Measurements from ENCODE around the gene MVB12B. TPM values are rescaled to one million over a fixed set of nuclear protein-coding genes. Genes with fewer than 3 reads are reported as not detected.

MVB12B gene
- total RNA-seq, 1 experiment from 2014 or later = not detected

DNA sequence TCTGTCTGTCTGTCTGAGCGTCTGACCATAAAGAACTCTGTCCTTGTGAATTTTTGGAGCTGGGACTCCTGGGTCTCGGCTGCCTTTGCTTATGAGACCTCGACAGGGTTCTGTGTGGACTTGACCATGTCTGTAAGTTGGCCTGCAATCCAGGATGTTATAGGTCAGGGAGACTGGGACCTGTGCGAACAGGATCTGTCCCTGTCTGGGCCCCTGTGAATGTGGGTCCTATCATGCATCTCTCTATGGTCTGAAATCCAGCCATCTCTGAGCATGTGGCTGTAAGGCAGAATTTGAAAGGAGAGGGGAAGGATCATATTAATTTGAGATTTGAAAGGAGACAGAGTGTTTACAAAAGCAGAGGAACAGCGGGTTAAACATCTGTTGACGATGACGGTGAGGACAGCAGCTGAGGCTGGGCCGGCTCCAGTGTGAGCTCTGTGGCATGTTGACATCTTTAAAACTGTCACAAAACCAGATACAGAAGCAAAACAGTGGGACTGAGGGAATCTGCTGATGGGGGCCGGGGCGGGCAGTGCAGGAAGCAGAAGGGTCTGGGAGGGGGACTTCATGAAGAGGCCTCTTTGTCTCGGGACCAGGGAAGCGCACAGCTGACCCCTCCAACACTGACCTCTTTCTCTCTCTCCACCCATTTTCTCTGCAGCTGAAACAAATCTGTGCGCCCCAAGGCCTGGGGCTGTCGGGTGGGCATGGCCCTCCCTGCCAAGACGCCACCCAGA, 19.1 kb upstream of the MVB12B start:
- Histone ChIP-seq H3K36me3 (ENCODE audit: insufficient read depth, low read length) (no peaks in the 10 kb centered on the region), H3K9me2 (replicated peaks; ENCODE audit: insufficient read depth, low read length) (no peaks in the 10 kb centered on the region), H3K27ac (ENCODE audit: low read length) (no peak overlapping the region), H3K79me2 (ENCODE audit: low read length) (no peaks in the 10 kb centered on the region), H2AFZ (ENCODE audit: low read length) (no peak overlapping the region), H3K4me3 (ENCODE audit: low read length) (no peak overlapping the region), H3K27me3 (ENCODE audit: low read length) (no peaks in the 10 kb centered on the region), H3K9me3 (ENCODE audit: low read length) (no peaks in the 10 kb centered on the region), H3K4me2 (ENCODE audit: low read depth, low read length, poor library complexity, severe bottlenecking) (no peak overlapping the region), H3K4me1 (ENCODE audit: low read length) (no peaks in the 10 kb centered on the region), H3K9ac (ENCODE audit: low read length) (no peak overlapping the region), H4K20me1 (ENCODE audit: insufficient read depth, low read depth, low read length) (no peaks in the 10 kb centered on the region)
- DNase-seq = no peak

DNA sequence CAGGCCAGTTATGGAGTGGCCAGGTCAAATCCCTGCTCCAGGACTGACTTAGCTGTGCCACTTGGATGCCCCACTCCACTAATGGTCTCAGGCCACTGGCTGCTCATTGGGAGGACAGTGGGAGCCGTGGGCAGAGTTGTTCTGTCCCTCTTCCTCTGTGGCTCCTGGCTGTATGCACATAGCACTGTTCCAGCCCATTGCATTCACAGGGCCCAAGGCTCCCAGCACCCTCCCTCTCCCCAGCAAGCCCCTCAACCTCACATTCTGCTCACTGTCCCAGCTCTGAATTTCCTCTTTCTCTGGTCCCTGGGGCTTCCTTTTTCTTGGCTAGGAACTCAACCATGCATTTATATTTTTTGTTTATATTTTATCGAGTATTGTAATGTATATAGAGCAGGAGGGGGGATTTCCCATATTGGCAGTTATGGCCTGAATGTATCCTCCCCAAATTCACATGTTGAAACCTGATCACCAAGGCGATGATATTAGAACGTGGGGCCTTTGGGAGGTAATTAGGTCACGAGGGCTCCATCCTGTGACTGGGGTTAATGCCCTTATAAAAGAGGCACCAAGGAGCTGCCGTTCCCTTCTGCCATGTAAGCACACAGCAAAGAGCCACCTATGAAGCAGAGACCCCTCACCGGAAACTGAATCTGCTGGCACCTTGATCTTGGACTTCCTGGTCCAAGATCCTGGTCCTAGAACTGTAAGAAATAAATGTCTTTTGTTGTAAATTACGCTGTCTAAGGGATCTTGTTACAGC, 17.0 kb upstream of the MVB12B start:
- H3K27me3 ChIP-seq (ENCODE audit: low read length) = no peaks in the 10 kb centered on the region
- H3K79me2 ChIP-seq (ENCODE audit: low read length) = no peaks in the 10 kb centered on the region
- H3K4me2 ChIP-seq (ENCODE audit: low read depth, low read length, poor library complexity, severe bottlenecking) = no peak overlapping the region
- no peaks in the 10 kb centered on the region for H3K9me2 ChIP-seq (replicated peaks; ENCODE audit: insufficient read depth, low read length)
- no peaks in the 10 kb centered on the region for H3K9me3 ChIP-seq (ENCODE audit: low read length)
- H3K36me3 ChIP-seq (ENCODE audit: insufficient read depth, low read length) = no peaks in the 10 kb centered on the region
- DNase-seq = no peak
- no peaks in the 10 kb centered on the region for H4K20me1 ChIP-seq (ENCODE audit: insufficient read depth, low read depth, low read length)
- no peak overlapping the region for H2AFZ ChIP-seq (ENCODE audit: low read length)
- H3K9ac ChIP-seq (ENCODE audit: low read length) = no peak overlapping the region
- H3K27ac ChIP-seq (ENCODE audit: low read length) = no peak overlapping the region
- H3K4me3 ChIP-seq (ENCODE audit: low read length) = no peak overlapping the region
- no peaks in the 10 kb centered on the region for H3K4me1 ChIP-seq (ENCODE audit: low read length)

DNA sequence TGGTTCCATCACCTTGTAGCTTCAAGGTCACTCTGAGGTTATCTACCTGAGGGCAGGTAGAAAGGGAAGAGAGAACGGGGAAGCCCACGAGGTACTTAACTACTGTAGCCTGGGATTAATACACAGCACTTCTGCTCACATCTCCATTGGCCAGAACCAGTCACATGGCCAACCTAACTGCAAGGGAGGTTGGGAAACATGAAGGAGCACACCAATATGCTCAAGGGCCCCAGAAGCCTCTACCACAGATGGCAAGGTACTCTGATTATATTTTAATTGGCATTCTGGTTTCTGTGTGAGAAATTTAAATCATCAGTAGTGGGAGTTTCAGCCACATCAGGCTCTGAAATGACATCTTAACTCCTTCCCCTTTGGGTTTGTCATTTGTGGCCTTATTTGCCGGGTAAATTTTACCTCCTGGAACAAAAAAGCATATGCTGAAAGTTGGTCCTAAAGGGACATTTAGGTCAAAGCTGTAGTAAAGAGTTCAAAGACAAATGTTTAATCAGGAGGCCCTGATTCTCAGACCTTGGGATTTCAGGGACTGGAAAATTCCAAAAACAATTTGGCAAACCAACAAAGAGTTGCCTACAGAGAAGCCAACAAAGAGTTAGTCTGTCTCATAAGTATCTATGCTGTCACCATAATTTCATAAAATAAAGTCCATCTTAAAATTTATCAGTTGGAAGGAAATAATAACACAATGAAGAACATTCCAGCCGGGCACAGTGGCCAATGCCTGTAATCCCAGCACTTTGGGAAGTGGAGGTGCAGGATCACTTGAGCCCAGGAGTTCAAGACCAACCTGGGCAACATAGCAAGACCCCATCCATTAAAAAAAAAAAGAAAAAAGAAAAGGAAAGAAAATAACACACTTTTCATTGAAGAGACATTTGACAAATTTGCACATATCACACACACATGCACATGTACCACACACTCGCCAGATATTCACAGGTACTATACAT, 13.8 kb upstream of the MVB12B start:
- no peak overlapping the region for H3K9ac ChIP-seq (ENCODE audit: low read length)
- H4K20me1 ChIP-seq (ENCODE audit: insufficient read depth, low read depth, low read length) = no peaks in the 10 kb centered on the region
- no peak overlapping the region for H3K27ac ChIP-seq (ENCODE audit: low read length)
- no peaks in the 10 kb centered on the region for H3K36me3 ChIP-seq (ENCODE audit: insufficient read depth, low read length)
- no peaks in the 10 kb centered on the region for H3K4me1 ChIP-seq (ENCODE audit: low read length)
- H3K27me3 ChIP-seq (ENCODE audit: low read length) = no peaks in the 10 kb centered on the region
- no peak overlapping the region for H2AFZ ChIP-seq (ENCODE audit: low read length)
- no peak overlapping the region for H3K4me2 ChIP-seq (ENCODE audit: low read depth, low read length, poor library complexity, severe bottlenecking)
- no peak for DNase-seq
- H3K4me3 ChIP-seq (ENCODE audit: low read length) = no peak overlapping the region
- H3K9me3 ChIP-seq (ENCODE audit: low read length) = no peaks in the 10 kb centered on the region
- no peaks in the 10 kb centered on the region for H3K9me2 ChIP-seq (replicated peaks; ENCODE audit: insufficient read depth, low read length)
- H3K79me2 ChIP-seq (ENCODE audit: low read length) = no peaks in the 10 kb centered on the region

DNA sequence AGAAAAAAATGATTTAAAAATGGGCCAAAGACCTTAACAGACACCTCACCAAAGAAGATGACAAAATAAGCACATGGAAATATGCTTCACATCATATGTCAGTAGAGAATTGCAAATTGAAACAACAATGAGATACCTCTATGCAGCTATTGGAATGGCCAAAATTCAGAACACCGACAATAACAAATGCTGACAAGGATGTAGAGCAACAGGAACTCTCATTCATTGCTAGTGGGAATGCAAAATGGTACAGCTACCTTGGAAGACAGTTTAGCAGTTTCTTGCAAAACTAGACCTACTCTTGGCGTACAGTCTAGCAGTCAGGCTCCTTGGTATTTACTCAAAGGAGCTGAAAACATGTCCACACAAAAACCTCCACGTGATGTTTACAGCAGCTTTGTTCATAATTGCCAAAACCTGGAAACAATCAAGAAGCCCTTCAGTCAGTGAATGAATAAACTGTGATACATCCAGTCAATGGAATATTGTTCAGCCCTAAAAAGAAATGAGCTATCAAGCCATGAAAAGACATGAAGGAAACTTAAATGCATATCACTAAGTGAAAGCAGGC, 10.5 kb upstream of the MVB12B start:
- no peak overlapping the region for H3K9ac ChIP-seq (ENCODE audit: low read length)
- H3K4me2 ChIP-seq (ENCODE audit: low read depth, low read length, poor library complexity, severe bottlenecking) = no peak overlapping the region
- H3K79me2 ChIP-seq (ENCODE audit: low read length) = no peaks in the 10 kb centered on the region
- H3K4me1 ChIP-seq (ENCODE audit: low read length) = no peaks in the 10 kb centered on the region
- no peak overlapping the region for H3K27ac ChIP-seq (ENCODE audit: low read length)
- no peak overlapping the region for H3K4me3 ChIP-seq (ENCODE audit: low read length)
- no peak for DNase-seq
- H3K9me3 ChIP-seq (ENCODE audit: low read length) = no peaks in the 10 kb centered on the region
- no peaks in the 10 kb centered on the region for H3K27me3 ChIP-seq (ENCODE audit: low read length)
- H4K20me1 ChIP-seq (ENCODE audit: insufficient read depth, low read depth, low read length) = no peaks in the 10 kb centered on the region
- H3K36me3 ChIP-seq (ENCODE audit: insufficient read depth, low read length) = no peaks in the 10 kb centered on the region
- no peak overlapping the region for H2AFZ ChIP-seq (ENCODE audit: low read length)
- no peaks in the 10 kb centered on the region for H3K9me2 ChIP-seq (replicated peaks; ENCODE audit: insufficient read depth, low read length)

DNA sequence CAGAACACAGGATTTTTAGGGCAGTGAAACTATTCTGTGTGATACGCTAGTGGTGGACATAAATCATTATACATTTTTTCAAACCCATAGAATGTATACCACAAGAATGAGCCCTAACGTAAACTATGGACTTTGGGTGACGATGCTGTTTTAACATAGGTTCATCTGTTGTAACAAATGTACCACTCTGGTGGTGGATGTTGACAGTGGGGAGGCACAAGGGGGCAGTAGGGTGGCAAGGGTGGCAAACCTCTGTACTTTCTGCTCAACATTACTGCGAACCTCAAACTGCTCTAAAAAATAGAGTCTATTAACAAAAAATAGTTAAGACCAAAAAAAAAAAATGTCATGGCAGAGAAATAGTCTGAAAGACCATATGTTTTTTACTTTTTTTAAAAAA, 9.1 kb upstream of the MVB12B start:
- H3K9me2 ChIP-seq (replicated peaks; ENCODE audit: insufficient read depth, low read length) = no peaks in the 10 kb centered on the region
- H3K4me2 ChIP-seq (ENCODE audit: low read depth, low read length, poor library complexity, severe bottlenecking) = no peak overlapping the region
- H3K4me1 ChIP-seq (ENCODE audit: low read length) = no peaks in the 10 kb centered on the region
- H4K20me1 ChIP-seq (ENCODE audit: insufficient read depth, low read depth, low read length) = no peaks in the 10 kb centered on the region
- H3K27ac ChIP-seq (ENCODE audit: low read length) = no peak overlapping the region
- no peak for DNase-seq
- no peak overlapping the region for H2AFZ ChIP-seq (ENCODE audit: low read length)
- no peak overlapping the region for H3K4me3 ChIP-seq (ENCODE audit: low read length)
- no peaks in the 10 kb centered on the region for H3K9me3 ChIP-seq (ENCODE audit: low read length)
- no peaks in the 10 kb centered on the region for H3K36me3 ChIP-seq (ENCODE audit: insufficient read depth, low read length)
- H3K27me3 ChIP-seq (ENCODE audit: low read length) = no peaks in the 10 kb centered on the region
- no peaks in the 10 kb centered on the region for H3K79me2 ChIP-seq (ENCODE audit: low read length)
- H3K9ac ChIP-seq (ENCODE audit: low read length) = no peak overlapping the region

DNA sequence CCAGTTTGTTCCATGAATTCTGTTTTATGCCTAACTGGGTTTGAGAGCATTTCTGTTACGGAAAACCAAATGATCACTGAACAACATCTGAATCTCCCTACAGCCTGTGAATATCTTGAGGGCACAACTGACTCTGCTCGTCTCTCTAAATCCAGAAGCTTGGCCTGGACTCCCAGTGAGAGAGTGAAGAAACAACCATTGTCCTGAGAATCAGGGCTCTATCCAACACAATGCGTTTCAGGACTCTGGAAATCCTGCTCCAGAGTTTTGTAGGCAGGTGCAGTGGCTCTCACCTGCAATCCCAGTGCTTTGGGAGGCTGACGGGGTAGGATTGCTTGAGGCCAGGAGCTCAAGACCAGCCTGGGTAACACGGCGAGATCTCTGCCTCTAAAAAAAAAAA, 7.8 kb upstream of the MVB12B start:
- no peaks in the 10 kb centered on the region for H3K9me2 ChIP-seq (replicated peaks; ENCODE audit: insufficient read depth, low read length)
- no peak overlapping the region for H3K9ac ChIP-seq (ENCODE audit: low read length)
- no peaks in the 10 kb centered on the region for H3K9me3 ChIP-seq (ENCODE audit: low read length)
- no peaks in the 10 kb centered on the region for H3K36me3 ChIP-seq (ENCODE audit: insufficient read depth, low read length)
- no peaks in the 10 kb centered on the region for H3K27me3 ChIP-seq (ENCODE audit: low read length)
- H3K79me2 ChIP-seq (ENCODE audit: low read length) = no peaks in the 10 kb centered on the region
- no peaks in the 10 kb centered on the region for H3K4me1 ChIP-seq (ENCODE audit: low read length)
- DNase-seq = no peak
- no peak overlapping the region for H3K4me2 ChIP-seq (ENCODE audit: low read depth, low read length, poor library complexity, severe bottlenecking)
- no peak overlapping the region for H3K27ac ChIP-seq (ENCODE audit: low read length)
- H3K4me3 ChIP-seq (ENCODE audit: low read length) = no peak overlapping the region
- no peaks in the 10 kb centered on the region for H4K20me1 ChIP-seq (ENCODE audit: insufficient read depth, low read depth, low read length)
- H2AFZ ChIP-seq (ENCODE audit: low read length) = no peak overlapping the region

DNA sequence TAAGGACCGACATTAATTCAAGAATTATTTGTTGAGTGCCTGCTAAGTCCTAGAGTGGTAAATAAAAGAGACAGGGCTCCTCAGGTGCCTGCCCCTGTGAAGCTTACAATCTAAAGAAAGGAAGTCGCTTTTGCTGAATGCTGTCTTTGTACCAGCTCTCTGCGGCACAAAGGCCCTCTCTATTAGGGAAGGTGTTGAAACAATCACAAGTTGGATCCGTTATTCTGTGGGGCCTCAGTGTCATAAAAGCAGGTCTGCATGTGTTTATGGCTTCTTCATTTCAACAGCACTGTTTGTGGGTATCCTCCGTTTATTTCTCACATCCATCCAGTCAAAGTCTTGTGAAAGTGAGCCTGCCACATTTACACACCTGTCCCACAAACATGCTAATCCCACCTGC, 7.0 kb upstream of the MVB12B start:
- H3K79me2 ChIP-seq (ENCODE audit: low read length) = no peaks in the 10 kb centered on the region
- no peak overlapping the region for H3K4me3 ChIP-seq (ENCODE audit: low read length)
- H2AFZ ChIP-seq (ENCODE audit: low read length) = no peak overlapping the region
- no peaks in the 10 kb centered on the region for H3K27me3 ChIP-seq (ENCODE audit: low read length)
- no peaks in the 10 kb centered on the region for H3K9me3 ChIP-seq (ENCODE audit: low read length)
- H3K27ac ChIP-seq (ENCODE audit: low read length) = no peak overlapping the region
- no peak overlapping the region for H3K4me2 ChIP-seq (ENCODE audit: low read depth, low read length, poor library complexity, severe bottlenecking)
- no peaks in the 10 kb centered on the region for H3K9me2 ChIP-seq (replicated peaks; ENCODE audit: insufficient read depth, low read length)
- H3K36me3 ChIP-seq (ENCODE audit: insufficient read depth, low read length) = no peaks in the 10 kb centered on the region
- no peak for DNase-seq
- H3K4me1 ChIP-seq (ENCODE audit: low read length) = no peaks in the 10 kb centered on the region
- no peaks in the 10 kb centered on the region for H4K20me1 ChIP-seq (ENCODE audit: insufficient read depth, low read depth, low read length)
- no peak overlapping the region for H3K9ac ChIP-seq (ENCODE audit: low read length)

All from Karpas-422 (cell line).